Peyer's patch (tissue), 4 donors: ENCODE results near the gene GNAL. TPM values are rescaled to one million over a fixed set of nuclear protein-coding genes. Genes with fewer than 3 reads are reported as not detected.

ENCODE experiments used
- DNase-seq, 3 donors: peaks; one replicate each; pipeline ENCODE4 v3.0.0-alpha.2; 2017 to 2019
- H3K27ac ChIP-seq, 4 donors: fragments of 200-600 bp; sonication (generic); one replicate each; pipeline ENCODE4 v1.5.1; 2016 to 2019
- H3K27me3 ChIP-seq, 2 donors: fragments of 200-600 bp; sonication (generic); one replicate each; pipeline ENCODE4 v1.5.1; 2019
- H3K36me3 ChIP-seq, 3 donors: fragments of 200-600 bp; sonication (generic); one replicate each; pipeline ENCODE4 v1.5.1; 2016 to 2019
- H3K4me1 ChIP-seq, 4 donors: fragments of 200-600 bp; sonication (generic); one replicate each; pipeline ENCODE4 v1.5.1; 2016 to 2019
- H3K4me3 ChIP-seq, 4 donors: fragments of 200-600 bp; sonication (generic); 1 replicate in 3 of 4; 2 replicates in 1 of 4; pipeline ENCODE4 v1.5.1; 2016 to 2019; ENCODE audit warnings: mild to moderate bottlenecking in 1 of 4
- H3K9me3 ChIP-seq, 4 donors: fragments of 200-600 bp; sonication (generic); one replicate each; pipeline ENCODE4 v1.5.1; 2016 to 2019; ENCODE audit warnings: mild to moderate bottlenecking in 1 of 4
- CTCF ChIP-seq, 6 experiments: fragments of 450-650 bp in 4 of 6; fragments of 200-600 bp in 2 of 6; sonication (generic) in 1 of 6; IDR thresholded peaks; one replicate each; pipeline ENCODE4 v1.5.1; 2017 to 2019; ENCODE audit warnings: antibody characterized with exemption in 6 of 6, mild to moderate bottlenecking in 3 of 6, moderate library complexity in 1 of 6
- POLR2A ChIP-seq, 2 donors: fragments of 450-650 bp; IDR thresholded peaks; one replicate each; pipeline ENCODE4 v1.5.1; 2017; ENCODE audit warnings: antibody characterized with exemption in 2 of 2, mild to moderate bottlenecking in 2 of 2, moderate library complexity in 2 of 2
- total RNA-seq, 4 donors: library from RNA; depleted of rRNA; stranded (reverse); fragments of >200 nt; gene quantifications; one replicate each; pipeline ENCODE4 v1.1.0, GENCODE V29; 2016

The GNAL gene
- total RNA-seq, 4 donors from 2014 or later = 2.5 to 7.4 (median 3.6) TPM

- H3K27ac ChIP-seq = no peak overlapping the region
- no peak for TF ChIP-seq CTCF (IDR thresholded peaks at IDR 0.05)
- TF ChIP-seq POLR2A (IDR thresholded peaks at IDR 0.05) = no peak
- H3K4me1 ChIP-seq = no peaks in the 10 kb centered on the region
- H3K9me3 ChIP-seq = no peaks in the 10 kb centered on the region
- H3K4me3 ChIP-seq = no peak overlapping the region
- no peak for DNase-seq
- H3K36me3 ChIP-seq = no peaks in the 10 kb centered on the region
- no peaks in the 10 kb centered on the region for H3K27me3 ChIP-seq
Observed at GRCh38 chr18:11802586-11802985, 113.5 kb downstream of the GNAL start.

GRCh38 chr18:11807233-11807632, 118.2 kb downstream of the GNAL start:
- no peaks in the 10 kb centered on the region for H3K9me3 ChIP-seq
- no peak overlapping the region for H3K4me3 ChIP-seq
- H3K27me3 ChIP-seq = no peaks in the 10 kb centered on the region
- H3K4me1 ChIP-seq = no peaks in the 10 kb centered on the region
- TF ChIP-seq POLR2A (IDR thresholded peaks at IDR 0.05) (no peak), CTCF (IDR thresholded peaks at IDR 0.05) (no peak)
- no peak for DNase-seq
- no peaks in the 10 kb centered on the region for H3K36me3 ChIP-seq
- no peak overlapping the region for H3K27ac ChIP-seq

GRCh38 chr18:11808001-11808855, 119.2 kb downstream of the GNAL start:
- TF ChIP-seq POLR2A (IDR thresholded peaks at IDR 0.05) = no peak
- TF ChIP-seq CTCF (IDR thresholded peaks at IDR 0.05) = no peak
- Histone ChIP-seq H3K4me3 (no peak overlapping the region), H3K4me1 (no peaks in the 10 kb centered on the region), H3K27ac (no peak overlapping the region), H3K36me3 (no peaks in the 10 kb centered on the region), H3K9me3 (no peaks in the 10 kb centered on the region), H3K27me3 (no peaks in the 10 kb centered on the region)
- DNase-seq = no peak

GRCh38 chr18:11809895-11810294, 120.8 kb downstream of the GNAL start:
- Histone ChIP-seq H3K27ac (no peak overlapping the region), H3K36me3 (no peaks in the 10 kb centered on the region), H3K9me3 (no peaks in the 10 kb centered on the region), H3K27me3 (no peaks in the 10 kb centered on the region), H3K4me1 (no peaks in the 10 kb centered on the region), H3K4me3 (no peak overlapping the region)
- TF ChIP-seq CTCF (IDR thresholded peaks at IDR 0.05) = no peak
- no peak for DNase-seq

GRCh38 chr18:11810379-11810778, 121.3 kb downstream of the GNAL start:
- Histone ChIP-seq H3K36me3 (no peaks in the 10 kb centered on the region), H3K4me3 (no peak overlapping the region), H3K4me1 (no peaks in the 10 kb centered on the region), H3K27me3 (no peaks in the 10 kb centered on the region), H3K9me3 (no peaks in the 10 kb centered on the region), H3K27ac (no peak overlapping the region)
- no peak for DNase-seq
- TF ChIP-seq CTCF (IDR thresholded peaks at IDR 0.05) = no peak
- TF ChIP-seq POLR2A (IDR thresholded peaks at IDR 0.05) = no peak
